ENCODE measurements around the gene UBE2I. TPM values are rescaled to one million over a fixed set of nuclear protein-coding genes. Genes with fewer than 3 reads are reported as not detected.
"Not testable (repeated sequence)": the region's sequence is repeated elsewhere in the genome, so short reads cannot be mapped to it uniquely, and the experiment has no call there.

UBE2I gene
- total and polyA plus RNA-seq, 5 donors: 73.5 to 95.3 (median 86.2) TPM

DNA sequence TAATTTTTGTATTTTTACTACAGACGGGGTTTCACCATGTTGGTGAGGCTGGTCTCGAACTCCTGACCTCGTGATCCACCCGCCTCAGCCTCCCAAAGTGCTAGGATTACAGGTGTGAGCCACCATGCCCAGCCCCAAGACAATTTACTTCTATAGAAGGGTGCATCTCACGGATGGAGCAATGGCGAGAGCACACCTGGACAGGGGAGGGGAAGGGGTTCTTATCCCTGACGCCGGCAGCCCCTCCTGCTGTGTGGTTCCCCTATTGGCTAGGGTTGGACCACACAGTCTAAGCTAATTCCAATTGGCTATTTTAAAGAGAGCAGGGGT lies 12.8 kb upstream of the UBE2I start:
- H3K4me3 ChIP-seq (ENCODE audit: low read length); H3K27me3 ChIP-seq (ENCODE audit: control insufficient read depth, insufficient read depth); H3K4me1 ChIP-seq (ENCODE audit: control insufficient read depth, insufficient read depth, low read length); intact Hi-C loops (cut with DNase I); ATAC-seq; H3K9me3 ChIP-seq (ENCODE audit: control insufficient read depth, low read length): not testable (repeated sequence)
- H3K27ac ChIP-seq (ENCODE audit: low read length): peak overlapping the region; percentile 4
- DNase-seq: peak in 1 of 3 donors; percentile 18
- 65% methylated on average over 8 of the region's 8 CpGs for WGBS

DNA sequence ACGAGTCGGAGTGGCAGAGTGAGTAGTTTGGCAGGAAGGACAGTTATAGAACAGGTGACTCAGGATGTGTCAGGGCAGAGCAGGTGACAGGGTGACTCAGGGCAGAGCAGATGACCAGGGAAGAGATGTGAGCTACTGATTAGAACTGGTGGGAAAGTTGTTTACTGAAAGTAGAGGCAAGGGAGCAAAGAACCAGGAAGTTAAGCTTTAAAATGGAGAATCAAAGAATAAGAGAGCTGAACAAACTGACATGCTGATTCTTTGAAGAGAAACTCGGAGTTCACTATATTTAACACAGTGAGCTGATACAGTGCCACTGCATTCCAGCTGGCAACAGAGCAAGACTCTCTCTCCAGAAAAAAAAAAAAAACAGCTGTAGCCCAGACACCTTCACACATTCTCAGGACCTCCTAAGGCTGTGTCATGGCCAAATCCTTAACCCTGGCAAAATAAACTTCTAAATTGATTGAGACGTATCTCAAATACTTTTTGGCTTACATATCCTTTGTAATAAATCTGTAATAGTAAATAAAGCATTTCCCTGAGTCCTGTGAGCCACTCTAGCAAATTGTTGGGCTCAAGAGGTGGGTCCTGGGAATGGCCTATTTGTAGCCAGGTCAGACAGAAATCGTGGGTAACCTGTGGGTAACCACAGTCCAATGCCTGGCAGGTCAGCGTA lies 12.3 kb upstream of the UBE2I start:
- Histone ChIP-seq H3K27ac (ENCODE audit: low read length) (peak overlapping the region; percentile 61), H3K9me3 (ENCODE audit: control insufficient read depth, low read length) (no peaks in the 10 kb centered on the region), H3K4me3 (ENCODE audit: low read length) (no peak overlapping the region), H3K4me1 (ENCODE audit: control insufficient read depth, insufficient read depth, low read length) (no peaks in the 10 kb centered on the region), H3K27me3 (ENCODE audit: control insufficient read depth, insufficient read depth) (no peaks in the 10 kb centered on the region)
- DNase-seq (peak in 1 of 3 donors; percentile 20), ATAC-seq (peak; percentile 70 to 73)
- intact Hi-C loops (cut with DNase I): no loop called here
- WGBS: 33% methylated on average over 6 of the region's 6 CpGs

DNA sequence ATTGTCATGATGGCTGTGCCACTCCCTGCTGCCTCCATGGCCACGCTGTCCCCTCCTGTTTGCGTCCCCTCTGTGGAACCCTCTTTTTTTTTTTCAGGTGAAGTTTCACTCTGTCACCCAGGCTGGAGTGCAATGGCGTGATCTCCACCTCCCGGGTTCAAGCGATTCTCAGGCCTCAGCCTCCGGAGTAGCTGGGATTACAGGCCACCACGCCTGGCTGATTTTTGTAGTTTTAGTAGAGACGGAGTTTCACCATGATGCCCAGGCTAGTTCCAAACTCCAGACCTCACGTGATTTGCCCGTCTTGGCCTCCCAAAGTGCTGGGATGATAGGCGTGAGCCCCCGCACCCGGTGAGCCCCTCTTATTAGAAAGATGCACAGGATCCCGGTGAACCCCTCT lies 11.0 kb upstream of the UBE2I start:
- Histone ChIP-seq H3K27ac (ENCODE audit: low read length) (no peak overlapping the region), H3K4me1 (ENCODE audit: control insufficient read depth, insufficient read depth, low read length) (no peaks in the 10 kb centered on the region), H3K4me3 (ENCODE audit: low read length) (no peak overlapping the region), H3K27me3 (ENCODE audit: control insufficient read depth, insufficient read depth) (no peaks in the 10 kb centered on the region), H3K9me3 (ENCODE audit: control insufficient read depth, low read length) (no peaks in the 10 kb centered on the region)
- no peak for DNase-seq
- ATAC-seq: no peak
- 92% methylated on average over 14 of the region's 14 CpGs for WGBS
- intact Hi-C loops (cut with DNase I): no loop called here

DNA sequence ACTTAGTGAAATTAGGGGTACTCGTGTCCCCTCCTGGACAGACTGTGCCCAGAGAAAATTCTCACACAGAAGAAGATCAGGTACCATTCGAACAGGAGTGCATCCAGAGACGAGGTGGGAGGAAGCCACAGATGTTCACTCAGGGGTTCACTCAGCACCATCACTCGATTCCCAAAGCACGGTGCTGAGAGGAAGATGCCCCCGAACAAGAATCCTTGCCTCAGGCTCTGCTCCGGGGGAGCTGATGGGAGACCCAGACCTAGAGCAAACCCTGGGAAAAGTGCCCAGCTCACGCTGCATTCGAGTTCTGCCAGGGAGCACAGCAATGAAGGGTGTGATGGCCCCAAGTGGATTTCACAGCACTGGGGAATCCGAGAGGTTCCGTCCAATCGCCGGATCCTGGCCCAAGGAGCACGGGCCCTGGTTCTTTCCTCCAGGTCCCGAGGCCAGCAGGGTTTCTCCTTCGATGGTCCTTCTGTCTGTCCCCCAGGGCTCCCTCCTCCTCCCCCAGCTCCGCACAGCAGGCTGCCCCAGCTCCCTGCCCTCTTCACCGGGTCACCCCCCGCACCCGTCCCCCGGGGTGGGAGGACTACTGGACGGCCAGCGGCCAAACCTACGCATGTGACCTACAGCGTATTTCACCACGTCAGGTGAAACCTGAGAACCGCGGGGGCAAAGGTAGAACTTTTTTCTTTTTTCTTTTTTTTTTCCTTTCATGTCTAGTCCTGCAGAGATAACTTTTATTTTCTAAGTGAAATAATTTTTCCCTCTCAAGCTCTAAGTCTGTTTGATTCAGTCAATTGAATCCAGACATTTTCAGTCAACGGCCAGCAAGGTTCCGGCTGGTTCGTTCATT lies 10.2 kb upstream of the UBE2I start:
- DNase-seq (peak in 2 of 3 donors; percentile 45 to 61), ATAC-seq (no peak)
- Histone ChIP-seq H3K4me1 (ENCODE audit: control insufficient read depth, insufficient read depth, low read length) (no peaks in the 10 kb centered on the region), H3K27me3 (ENCODE audit: control insufficient read depth, insufficient read depth) (no peaks in the 10 kb centered on the region), H3K27ac (ENCODE audit: low read length) (no peak overlapping the region), H3K4me3 (ENCODE audit: low read length) (no peak overlapping the region), H3K9me3 (ENCODE audit: control insufficient read depth, low read length) (no peaks in the 10 kb centered on the region)
- 76% methylated on average over 31 of the region's 31 CpGs for WGBS
- intact Hi-C loops (cut with DNase I): no loop called here

DNA sequence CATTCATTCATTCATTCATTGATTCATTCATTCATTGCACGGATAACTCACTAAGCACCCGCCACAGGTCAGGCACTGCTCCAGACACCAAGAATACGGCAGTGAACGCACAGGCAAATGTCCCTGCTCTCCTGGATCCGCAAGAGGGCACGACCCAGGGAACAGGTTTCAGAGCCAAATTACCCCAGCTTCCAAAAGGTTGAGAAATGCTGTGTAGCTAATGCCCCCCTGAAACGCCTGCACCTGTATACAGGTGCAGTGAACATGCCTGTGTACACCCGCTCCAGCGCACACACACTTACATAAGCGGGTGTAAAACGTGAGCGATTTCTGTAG lies 9.6 kb upstream of the UBE2I start:
- no peak overlapping the region for H3K27ac ChIP-seq (ENCODE audit: low read length)
- DNase-seq (peak in 1 of 3 donors; percentile 19), ATAC-seq (no peak)
- H3K27me3 ChIP-seq (ENCODE audit: control insufficient read depth, insufficient read depth): no peaks in the 10 kb centered on the region
- H3K9me3 ChIP-seq (ENCODE audit: control insufficient read depth, low read length): no peaks in the 10 kb centered on the region
- 82% methylated on average over 12 of the region's 12 CpGs for WGBS
- H3K4me3 ChIP-seq (ENCODE audit: low read length): no peak overlapping the region
- intact Hi-C loops (cut with DNase I): loop anchor here in 1 of 4 donors (10.0 kb wide), 1 partner anchor 115 kb away; the partner anchor contains the start of gene UNKL
- no peaks in the 10 kb centered on the region for H3K4me1 ChIP-seq (ENCODE audit: control insufficient read depth, insufficient read depth, low read length)

DNA sequence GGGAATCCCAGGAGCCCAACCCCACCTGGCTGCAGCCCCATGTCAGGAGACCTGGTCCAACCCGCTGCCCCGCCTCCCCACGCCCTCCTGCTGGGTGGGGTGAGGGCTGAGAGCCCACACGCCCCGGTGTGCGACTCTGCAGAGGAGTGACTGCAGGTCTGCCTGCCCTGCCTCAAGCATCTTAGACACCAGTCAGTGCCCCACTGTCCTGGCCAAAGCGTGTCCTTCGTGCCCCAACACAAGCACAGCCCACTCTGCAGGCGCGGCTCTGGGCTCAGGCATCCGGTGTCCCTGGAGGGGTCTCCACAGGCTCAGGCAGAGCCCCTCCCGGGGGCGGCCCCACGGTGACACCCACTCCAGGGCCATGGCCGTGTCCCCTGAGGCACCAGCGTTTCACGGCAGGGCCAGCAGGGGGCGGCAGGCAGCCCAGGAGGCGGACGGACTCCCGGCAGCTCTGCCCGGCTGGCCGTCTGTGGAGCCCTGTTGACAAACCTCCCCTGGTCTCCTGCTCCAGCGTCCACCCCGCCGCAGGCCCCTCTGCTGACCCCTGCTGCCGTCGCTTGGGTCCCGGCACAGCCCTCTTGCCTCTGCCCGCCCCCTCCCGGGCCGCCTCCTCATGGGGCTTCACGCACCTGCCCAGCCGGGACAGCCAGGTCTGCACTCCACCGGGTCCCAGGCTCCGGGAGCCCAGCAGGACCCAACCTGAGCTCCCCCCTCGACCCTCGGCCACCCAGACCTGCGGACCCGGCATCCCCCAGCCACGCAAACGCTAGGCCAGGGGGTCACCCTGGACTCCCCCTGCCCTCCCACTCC lies 8.6 kb upstream of the UBE2I start:
- H3K27ac ChIP-seq (ENCODE audit: low read length): no peak overlapping the region
- no peak overlapping the region for H3K4me3 ChIP-seq (ENCODE audit: low read length)
- intact Hi-C loops (cut with DNase I): loop anchor here in 1 of 4 donors (10.0 kb wide), 1 partner anchor 114 kb away; the partner anchor contains the start of gene UNKL
- DNase-seq (peak; percentile 69 to 88 (median 86)), ATAC-seq (peak; percentile 54 to 74)
- WGBS: 11% methylated on average over 42 of the region's 42 CpGs
- H3K4me1 ChIP-seq (ENCODE audit: control insufficient read depth, insufficient read depth, low read length): no peaks in the 10 kb centered on the region
- H3K27me3 ChIP-seq (ENCODE audit: control insufficient read depth, insufficient read depth): no peaks in the 10 kb centered on the region
- H3K9me3 ChIP-seq (ENCODE audit: control insufficient read depth, low read length): no peaks in the 10 kb centered on the region

DNA sequence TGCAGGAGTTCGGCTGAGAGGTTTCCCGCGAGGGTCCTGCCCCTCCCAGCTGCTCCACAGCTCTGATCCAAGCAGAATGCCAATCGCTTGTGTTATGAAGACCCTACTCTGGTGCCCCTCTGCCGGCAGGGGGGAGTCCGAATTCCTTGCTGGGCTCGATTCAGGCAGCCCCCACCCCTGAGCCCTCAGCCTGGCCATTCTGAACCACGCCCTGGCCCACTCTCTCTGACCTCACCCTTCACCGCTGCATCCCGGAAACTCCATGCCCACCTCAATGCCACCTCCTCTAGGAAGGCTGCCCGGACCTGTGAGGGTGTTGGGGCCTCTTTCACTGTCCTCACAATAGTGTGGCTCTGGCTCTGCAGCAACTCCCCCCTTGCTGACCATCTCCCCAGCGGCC lies 7.9 kb upstream of the UBE2I start:
- WGBS: 82% methylated on average over 12 of the region's 12 CpGs
- ATAC-seq (no peak), DNase-seq (peak in 1 of 3 donors; percentile 35)
- Histone ChIP-seq H3K4me3 (ENCODE audit: low read length) (no peak overlapping the region), H3K9me3 (ENCODE audit: control insufficient read depth, low read length) (no peaks in the 10 kb centered on the region), H3K4me1 (ENCODE audit: control insufficient read depth, insufficient read depth, low read length) (no peaks in the 10 kb centered on the region), H3K27me3 (ENCODE audit: control insufficient read depth, insufficient read depth) (no peaks in the 10 kb centered on the region), H3K27ac (ENCODE audit: low read length) (no peak overlapping the region)
- intact Hi-C loops (cut with DNase I): loop anchor here in 1 of 4 donors (10.0 kb wide), 1 partner anchor 113 kb away; the partner anchor contains the start of gene UNKL

DNA sequence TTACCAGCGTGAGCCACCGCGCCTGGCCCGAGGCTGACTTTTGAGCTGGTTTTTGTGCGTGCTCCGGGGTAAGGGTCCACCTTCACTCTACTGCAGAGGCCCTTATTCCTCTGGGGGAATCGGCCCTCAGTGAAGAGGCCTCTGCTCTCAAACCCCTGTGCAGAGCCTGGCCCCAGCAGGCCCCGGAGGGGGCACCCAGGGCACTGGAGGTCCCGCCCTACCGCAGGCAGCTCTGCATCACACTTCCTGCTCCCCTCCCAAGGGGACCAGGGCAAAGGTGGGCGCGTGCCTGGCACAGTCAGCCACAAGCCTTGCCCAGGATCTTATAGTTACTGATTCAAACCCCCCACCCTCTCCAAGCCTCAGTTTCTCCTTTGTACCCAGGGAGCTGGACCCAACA lies 3.6 kb upstream of the UBE2I start:
- intact Hi-C loops (cut with DNase I): loop anchor here in 1 of 4 donors (10.0 kb wide), 1 partner anchor 109 kb away; the partner anchor contains the start of gene UNKL
- WGBS: 78% methylated on average over 12 of the region's 12 CpGs
- H3K9me3 ChIP-seq (ENCODE audit: control insufficient read depth, low read length): no peaks in the 10 kb centered on the region
- no peak for DNase-seq
- H3K27ac ChIP-seq (ENCODE audit: low read length): no peak overlapping the region
- H3K4me3 ChIP-seq (ENCODE audit: low read length): no peak overlapping the region
- ATAC-seq: no peak
- H3K27me3 ChIP-seq (ENCODE audit: control insufficient read depth, insufficient read depth): no peaks in the 10 kb centered on the region
- peaks cover 2% of the 10 kb centered on the region for H3K4me1 ChIP-seq (ENCODE audit: control insufficient read depth, insufficient read depth, low read length)

DNA sequence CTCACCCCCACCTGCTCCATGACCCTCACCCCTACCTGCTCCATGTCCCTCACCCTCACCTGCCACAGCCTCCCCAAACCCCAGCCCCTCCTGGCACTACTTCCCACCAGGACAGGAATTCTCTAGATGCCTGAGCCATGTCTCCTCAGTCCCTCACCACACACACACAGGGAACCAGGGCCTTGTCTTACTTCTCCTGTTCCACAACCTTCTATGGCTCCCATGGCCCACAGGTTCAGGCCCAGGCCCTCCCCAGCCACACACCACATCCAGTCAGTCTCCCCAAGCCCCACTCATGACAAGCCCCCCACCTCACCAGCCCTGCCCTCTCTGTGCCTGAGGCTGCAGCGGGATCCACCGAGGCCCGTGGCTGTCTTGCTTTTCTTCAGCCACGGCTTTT lies 3.1 kb upstream of the UBE2I start:
- H3K9me3 ChIP-seq (ENCODE audit: control insufficient read depth, low read length): no peaks in the 10 kb centered on the region
- no peak for DNase-seq
- 69% methylated on average over 4 of the region's 4 CpGs for WGBS
- intact Hi-C loops (cut with DNase I): loop anchor here in 1 of 4 donors (10.0 kb wide), 1 partner anchor 108 kb away; the partner anchor contains the start of gene UNKL
- no peak for ATAC-seq
- peaks cover 5% of the 10 kb centered on the region for H3K4me1 ChIP-seq (ENCODE audit: control insufficient read depth, insufficient read depth, low read length)
- H3K27ac ChIP-seq (ENCODE audit: low read length): no peak overlapping the region
- H3K27me3 ChIP-seq (ENCODE audit: control insufficient read depth, insufficient read depth): no peaks in the 10 kb centered on the region
- no peak overlapping the region for H3K4me3 ChIP-seq (ENCODE audit: low read length)

DNA sequence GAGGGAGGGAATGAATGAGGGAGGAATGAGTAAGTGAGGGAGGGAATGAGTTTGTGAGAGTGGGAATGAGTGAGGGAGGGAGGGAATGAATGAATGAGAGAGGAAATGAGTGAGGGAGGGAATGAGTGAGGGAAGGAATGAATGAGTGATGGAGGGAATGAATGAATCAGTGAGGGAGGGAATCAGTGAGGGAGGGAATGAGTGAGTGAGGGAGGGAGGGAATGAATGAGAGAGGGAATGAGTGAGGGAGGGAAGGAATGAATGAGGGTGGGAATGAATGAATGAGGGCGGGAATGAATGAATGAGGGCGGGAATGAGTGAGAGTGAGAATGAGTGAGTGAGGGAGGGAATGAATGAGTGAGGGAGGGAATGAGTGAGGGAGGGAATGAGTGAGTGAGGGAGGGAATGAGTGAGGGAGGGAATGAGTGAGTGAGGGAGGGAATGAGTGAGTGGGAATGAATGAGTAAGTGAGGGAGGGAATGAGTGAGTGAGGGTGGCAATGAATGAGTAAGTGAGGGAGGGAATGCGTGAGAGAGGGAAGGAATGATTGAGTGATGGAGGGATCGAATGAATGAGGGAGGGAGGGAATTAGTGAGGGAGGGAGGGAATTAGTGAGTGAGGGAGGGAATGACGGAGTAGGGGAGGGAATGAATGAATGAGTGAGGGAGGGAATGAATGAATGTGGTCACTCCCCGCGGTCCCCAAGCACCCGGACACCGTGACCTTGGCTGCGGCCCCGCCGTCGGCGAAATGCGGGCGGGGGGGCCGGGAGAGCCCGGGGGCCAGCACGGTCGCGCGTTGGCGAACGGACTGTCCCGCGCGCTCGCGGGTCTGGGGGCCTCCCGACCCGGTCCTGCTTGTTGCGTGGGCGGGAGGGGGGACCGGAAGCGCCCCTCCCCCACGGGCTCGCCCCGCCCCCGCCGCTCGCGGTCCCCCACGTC lies 1.1 kb upstream of the UBE2I start:
- peak overlapping the region; percentile 75 for H3K27ac ChIP-seq (ENCODE audit: low read length)

More for the DNA sequence above, 1.1 kb upstream of the UBE2I start:
- no peaks in the 10 kb centered on the region for H3K9me3 ChIP-seq (ENCODE audit: control insufficient read depth, low read length)
- ATAC-seq (no peak), DNase-seq (no peak)
- no peaks in the 10 kb centered on the region for H3K27me3 ChIP-seq (ENCODE audit: control insufficient read depth, insufficient read depth)
- peak overlapping the region; percentile 98 for H3K4me3 ChIP-seq (ENCODE audit: low read length)
- 5% methylated on average over 42 of the region's 43 CpGs for WGBS
- H3K4me1 ChIP-seq (ENCODE audit: control insufficient read depth, insufficient read depth, low read length): peaks cover 13% of the 10 kb centered on the region
- intact Hi-C loops (cut with DNase I): loop anchor here in 1 of 4 donors (10.0 kb wide), 1 partner anchor 106 kb away; the partner anchor contains the start of gene UNKL

Measured in right cardiac atrium (tissue), 5 donors.